Effector memory CD8-positive, alpha-beta T cell (primary cell): ENCODE results near the gene NAA25.
"Not testable (repeated sequence)": the region's sequence is repeated elsewhere in the genome, so short reads cannot be mapped to it uniquely, and the experiment has no call there.

Source experiments
- ATAC-seq: fragments of 150-1000 bp; cut with Tn5 transposase; replicated peaks from 2 replicates; pipeline ENCODE4 v1.10.0; 2021; ENCODE audit warnings: mild to moderate bottlenecking, moderate library complexity
- DNase-seq, 3 experiments: peaks; one replicate each; pipeline ENCODE4 v3.0.0; 2021
- H3K27ac Mint-ChIP-seq, 2 donors: one replicate each; pipeline ENCODE4 v1.8.0; 2022; ENCODE audit warnings: mild to moderate bottlenecking in 2 of 2, mixed read lengths in 2 of 2, moderate library complexity in 2 of 2
- H3K27me3 Mint-ChIP-seq, 2 donors: one replicate each; pipeline ENCODE4 v1.8.0; 2022; ENCODE audit warnings: mixed read lengths in 2 of 2
- H3K36me3 Mint-ChIP-seq: one replicate; pipeline ENCODE4 v1.8.0; 2022; ENCODE audit warnings: mild to moderate bottlenecking, moderate library complexity, mixed read lengths; ENCODE audit not compliant: insufficient read depth
- H3K4me1 Mint-ChIP-seq, 2 donors: one replicate each; pipeline ENCODE4 v1.8.0; 2022; ENCODE audit warnings: low read depth in 2 of 2, mixed read lengths in 2 of 2
- H3K4me3 Mint-ChIP-seq, 2 donors: one replicate each; pipeline ENCODE4 v1.8.0; 2022; ENCODE audit warnings: mild to moderate bottlenecking in 2 of 2, mixed read lengths in 2 of 2, moderate library complexity in 2 of 2
- H3K9me3 Mint-ChIP-seq, 2 donors: one replicate each; pipeline ENCODE4 v1.8.0; 2022; ENCODE audit warnings: mixed read lengths in 2 of 2

Gene NAA25

GRCh38 chr12:112022241-112023016, 86.2 kb downstream of the NAA25 start:
- H3K27ac Mint-ChIP-seq = peak overlapping the region; percentile 35 to 68
- no peaks in the 10 kb centered on the region for H3K9me3 Mint-ChIP-seq
- H3K4me1 Mint-ChIP-seq = peaks cover 22 to 40% of the 10 kb centered on the region in 2 donors
- no peak overlapping the region for H3K4me3 Mint-ChIP-seq
- peaks cover 50% of the 10 kb centered on the region for H3K36me3 Mint-ChIP-seq
- DNase-seq (no peak), ATAC-seq (no peak)
- H3K27me3 Mint-ChIP-seq = no peaks in the 10 kb centered on the region

DNA sequence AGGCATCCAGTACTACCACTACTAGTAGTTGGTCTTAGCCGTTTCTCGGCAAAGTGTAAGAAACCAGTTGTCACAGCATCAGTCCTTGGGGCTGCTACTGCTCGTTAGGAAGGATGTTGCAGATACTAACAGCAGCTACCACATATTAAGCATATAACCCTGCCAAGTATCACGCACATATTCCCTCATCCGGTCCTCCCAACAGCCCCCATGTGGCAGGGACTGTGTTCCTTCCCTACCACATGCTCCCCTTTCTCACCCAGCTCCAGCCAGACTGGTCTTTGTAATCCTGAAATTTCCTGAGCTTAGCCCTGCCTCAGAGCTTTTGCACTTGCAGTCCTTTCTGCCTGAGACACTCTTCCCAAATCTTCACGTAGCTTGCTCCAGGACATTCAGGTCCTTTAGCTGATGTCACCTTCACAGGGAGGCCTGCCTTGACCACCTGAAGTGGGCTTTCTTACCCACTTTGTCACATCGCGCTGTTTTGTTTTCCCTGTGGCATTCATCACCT, 87.6 kb downstream of the NAA25 start:
- Mint-ChIP-seq H3K27ac (peak overlapping the region in 1 of 2 donors; percentile 68), H3K4me3 (no peak overlapping the region), H3K36me3 (peaks cover 62% of the 10 kb centered on the region), H3K4me1 (peaks cover 30 to 44% of the 10 kb centered on the region in 2 donors), H3K9me3 (no peaks in the 10 kb centered on the region), H3K27me3 (no peaks in the 10 kb centered on the region)
- no peak for ATAC-seq
- no peak for DNase-seq

DNA sequence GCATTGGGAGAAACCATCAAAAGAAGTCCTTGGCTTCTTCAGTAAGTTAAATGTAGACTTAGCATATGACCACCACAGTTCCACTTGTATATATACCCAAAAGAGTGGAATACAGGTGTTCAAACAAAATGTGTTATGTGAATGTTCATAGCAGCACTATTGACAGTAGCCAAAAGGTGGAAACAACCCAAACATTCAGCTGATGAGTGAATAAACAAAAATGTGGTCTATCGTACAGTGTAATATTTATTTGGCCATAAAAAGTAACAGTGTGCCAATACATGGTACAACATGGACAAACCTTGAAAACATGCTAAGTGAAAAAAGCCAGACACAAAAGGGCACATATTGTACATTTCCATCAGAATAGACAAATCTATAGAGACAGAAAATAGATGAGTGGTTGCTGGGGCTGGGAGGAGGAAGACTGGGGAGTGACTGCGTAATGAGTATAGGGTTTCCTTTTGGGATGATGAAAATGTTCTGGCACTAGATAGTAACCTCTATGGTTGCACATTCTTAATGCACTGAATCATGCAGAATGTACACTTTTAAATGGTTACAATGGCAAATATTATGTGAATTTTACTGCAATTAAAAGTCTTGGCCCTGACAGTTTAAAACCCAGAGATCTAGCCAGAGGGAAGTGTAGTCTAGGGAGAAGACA, 89.9 kb downstream of the NAA25 start:
- Mint-ChIP-seq H3K9me3 (no peaks in the 10 kb centered on the region), H3K4me1 (peaks cover 41 to 56% of the 10 kb centered on the region in 2 donors), H3K27ac (peak overlapping the region; percentile 47 to 80), H3K4me3 (no peak overlapping the region), H3K36me3 (peaks cover 68% of the 10 kb centered on the region), H3K27me3 (no peaks in the 10 kb centered on the region)
- no peak for DNase-seq
- no peak for ATAC-seq

DNA sequence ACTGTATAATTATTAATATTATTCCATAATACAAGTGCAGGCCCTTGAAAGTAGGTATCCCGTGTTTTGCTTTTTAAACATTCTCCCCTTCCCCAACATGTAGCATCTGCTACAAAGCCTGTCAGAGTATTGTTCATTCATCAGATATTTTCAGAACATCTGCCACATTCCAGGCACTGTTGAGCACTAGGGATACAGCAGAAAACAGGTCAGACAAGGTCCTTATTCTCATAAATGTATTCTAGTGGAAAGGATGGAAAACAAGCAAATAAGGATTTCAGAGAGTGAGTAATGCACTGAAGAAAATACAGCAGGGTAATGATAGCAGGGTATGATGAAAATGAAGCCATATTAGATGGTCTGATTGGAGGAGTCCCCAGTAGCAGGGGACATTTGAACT, 91.5 kb downstream of the NAA25 start:
- no peak overlapping the region for H3K4me3 Mint-ChIP-seq
- H3K36me3 Mint-ChIP-seq = peaks cover 67% of the 10 kb centered on the region
- DNase-seq = no peak
- ATAC-seq = no peak
- peak overlapping the region; percentile 27 to 95 for H3K27ac Mint-ChIP-seq
- peaks cover 46 to 61% of the 10 kb centered on the region in 2 donors for H3K4me1 Mint-ChIP-seq
- no peaks in the 10 kb centered on the region for H3K27me3 Mint-ChIP-seq
- H3K9me3 Mint-ChIP-seq = no peaks in the 10 kb centered on the region

GRCh38 chr12:112015938-112016337, 92.6 kb downstream of the NAA25 start:
- no peaks in the 10 kb centered on the region for H3K27me3 Mint-ChIP-seq
- ATAC-seq (no peak), DNase-seq (no peak)
- H3K9me3 Mint-ChIP-seq = no peaks in the 10 kb centered on the region
- peaks cover 51 to 68% of the 10 kb centered on the region in 2 donors for H3K4me1 Mint-ChIP-seq
- peaks cover 61% of the 10 kb centered on the region for H3K36me3 Mint-ChIP-seq
- peak overlapping the region; percentile 46 to 91 for H3K4me3 Mint-ChIP-seq
- H3K27ac Mint-ChIP-seq = peak overlapping the region in 1 of 2 donors; percentile 95

- H3K9me3 Mint-ChIP-seq = no peaks in the 10 kb centered on the region
- peak; percentile 54 for ATAC-seq
- H3K36me3 Mint-ChIP-seq = peaks cover 60% of the 10 kb centered on the region
- H3K27me3 Mint-ChIP-seq = no peaks in the 10 kb centered on the region
- DNase-seq = peak; percentile 60 to 61 (median 61)
- H3K4me1 Mint-ChIP-seq = peaks cover 49 to 61% of the 10 kb centered on the region in 2 donors
- H3K27ac Mint-ChIP-seq = peak overlapping the region; percentile 95 to 98
- H3K4me3 Mint-ChIP-seq = peak overlapping the region; percentile 83 to 91
These were observed 94.8 kb downstream of the NAA25 start for GRCh38 chr12:112013601-112014402.

DNA sequence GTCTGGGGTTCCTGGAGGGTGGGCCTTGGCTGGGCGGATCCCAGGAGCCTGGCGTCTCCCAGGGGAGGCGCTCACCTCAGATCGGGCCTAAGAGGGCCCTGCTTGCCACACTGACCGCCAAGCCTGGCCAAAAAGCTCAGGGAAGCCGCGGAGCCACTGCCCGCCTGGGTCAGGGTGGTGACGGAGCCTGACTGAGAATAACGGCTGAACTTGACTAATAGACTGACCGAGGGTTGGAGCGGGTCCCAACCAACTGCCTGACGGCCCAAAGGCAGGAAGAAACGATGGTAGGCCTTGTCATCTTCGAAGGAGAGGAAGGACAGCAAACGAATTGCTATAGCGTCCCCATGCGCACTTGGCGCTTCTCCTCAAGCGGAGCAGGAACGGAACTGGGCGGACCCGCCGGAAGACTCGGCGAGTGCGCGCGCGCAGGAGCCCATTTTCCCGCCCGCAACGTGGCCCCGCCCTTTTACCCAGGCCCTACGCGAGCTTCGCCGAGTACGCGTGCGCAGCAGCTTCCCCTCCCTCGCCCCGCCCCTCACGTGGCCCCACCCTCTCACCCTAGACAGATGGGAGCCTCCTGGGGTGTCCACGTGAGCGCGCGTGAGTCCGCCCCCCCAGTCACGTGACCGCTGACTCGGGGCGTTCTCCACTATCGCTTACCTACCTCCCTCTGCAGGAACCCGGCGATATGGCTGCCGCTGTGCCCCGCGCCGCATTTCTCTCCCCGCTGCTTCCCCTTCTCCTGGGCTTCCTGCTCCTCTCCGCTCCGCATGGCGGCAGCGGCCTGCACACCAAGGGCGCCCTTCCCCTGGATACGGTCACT, 95.6 kb downstream of the NAA25 start, which contains the start of the genes ERP29 and TMEM116:
ERP29 (plus strand) TSS at position 652 of the 826 bp plus-strand sequence; CDS start at position 692, 40 bp downstream.
TMEM116 (minus strand) TSS at position 391 of the 826 bp plus-strand sequence. CDS start 7,895 bp downstream, outside the sequence.
- Mint-ChIP-seq H3K36me3 (peaks cover 52% of the 10 kb centered on the region), H3K27me3 (no peaks in the 10 kb centered on the region), H3K4me1 (peaks cover 41 to 54% of the 10 kb centered on the region in 2 donors), H3K27ac (peak within 1 kb of the TSS; percentile 95 to 98), H3K9me3 (no peaks in the 10 kb centered on the region), H3K4me3 (peak within 1 kb of the TSS; percentile 83 to 91)
- peak; percentile 98 to 99 (median 99) for DNase-seq
- ATAC-seq = peak; percentile 84

- no peak for ATAC-seq
- no peaks in the 10 kb centered on the region for H3K27me3 Mint-ChIP-seq
- H3K36me3 Mint-ChIP-seq = peaks cover 41% of the 10 kb centered on the region
- H3K27ac Mint-ChIP-seq = peak overlapping the region; percentile 95 to 98
- H3K4me3 Mint-ChIP-seq = peak overlapping the region; percentile 83 to 91
- no peaks in the 10 kb centered on the region for H3K9me3 Mint-ChIP-seq
- no peak for DNase-seq
- H3K4me1 Mint-ChIP-seq = peaks cover 40 to 47% of the 10 kb centered on the region in 2 donors
These were observed 96.9 kb downstream of the NAA25 start for GRCh38 chr12:112011685-112012084.

DNA sequence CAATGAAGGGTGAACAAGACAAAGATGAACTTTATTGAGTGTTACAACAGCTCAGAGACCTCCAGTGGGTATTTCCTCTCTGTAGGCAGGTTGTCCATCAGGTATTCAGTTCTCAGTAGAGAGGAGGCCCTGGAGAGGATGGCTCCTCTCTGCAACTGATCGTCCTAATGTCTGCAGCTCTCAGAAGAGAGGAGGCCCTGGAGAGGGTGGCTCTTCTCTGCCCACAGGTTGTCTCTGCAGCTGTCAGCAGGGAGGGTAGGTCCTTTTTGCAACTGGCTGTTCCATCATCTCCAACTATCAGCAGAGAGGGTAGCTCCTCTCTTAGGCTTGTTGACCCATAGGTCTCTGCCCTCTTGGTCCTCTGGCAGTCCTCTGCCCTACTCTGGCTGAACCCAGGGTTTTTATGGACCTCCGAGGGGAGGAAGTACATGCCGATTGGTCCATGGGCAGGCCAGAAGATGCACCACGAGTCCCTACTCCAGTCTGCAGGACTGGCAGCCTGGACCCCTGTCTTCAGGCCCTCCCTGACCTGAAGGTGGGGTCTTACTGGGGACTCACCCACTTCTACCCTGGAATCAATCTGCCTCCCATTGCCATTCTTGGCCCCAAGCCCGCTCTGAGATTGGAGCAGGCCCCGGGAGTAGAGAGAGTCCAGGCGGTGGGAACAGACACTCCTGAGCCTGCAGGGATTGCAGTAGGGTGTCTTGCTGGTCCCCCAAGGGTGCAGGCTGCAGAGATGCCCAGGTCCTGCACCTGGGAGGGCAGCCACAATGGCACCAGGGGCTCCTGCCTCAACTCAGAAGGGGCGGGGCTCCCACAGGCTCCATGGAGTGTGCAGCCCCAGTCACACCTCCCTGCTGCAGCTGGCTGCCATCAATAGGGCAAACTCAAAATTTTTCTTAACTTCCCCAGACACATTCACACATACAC, 97.9 kb downstream of the NAA25 start:
- H3K4me1 Mint-ChIP-seq = peaks cover 30 to 41% of the 10 kb centered on the region in 2 donors
- DNase-seq (no peak), ATAC-seq (no peak)
- H3K4me3 Mint-ChIP-seq = peak overlapping the region; percentile 83 to 91
- no peaks in the 10 kb centered on the region for H3K9me3 Mint-ChIP-seq
- no peaks in the 10 kb centered on the region for H3K27me3 Mint-ChIP-seq
- peaks cover 33% of the 10 kb centered on the region for H3K36me3 Mint-ChIP-seq
- H3K27ac Mint-ChIP-seq = peak overlapping the region; percentile 33 to 95

- Mint-ChIP-seq H3K36me3 (peaks cover 27% of the 10 kb centered on the region), H3K4me1 (peaks cover 26 to 40% of the 10 kb centered on the region in 2 donors), H3K27ac (peak overlapping the region; percentile 19 to 27)
- not testable (repeated sequence) for H3K9me3 Mint-ChIP-seq, H3K4me3 Mint-ChIP-seq, ATAC-seq, DNase-seq, H3K27me3 Mint-ChIP-seq
These were observed 99.0 kb downstream of the NAA25 start for GRCh38 chr12:112009596-112009995.

- H3K9me3 Mint-ChIP-seq = no peaks in the 10 kb centered on the region
- no peaks in the 10 kb centered on the region for H3K27me3 Mint-ChIP-seq
- peaks cover 21 to 33% of the 10 kb centered on the region in 2 donors for H3K4me1 Mint-ChIP-seq
- H3K36me3 Mint-ChIP-seq = peaks cover 21% of the 10 kb centered on the region
- DNase-seq (no peak), ATAC-seq (no peak)
- peak overlapping the region in 1 of 2 donors; percentile 19 for H3K27ac Mint-ChIP-seq
- H3K4me3 Mint-ChIP-seq = no peak overlapping the region
These were observed 99.7 kb downstream of the NAA25 start for GRCh38 chr12:112008918-112009317.
